MCF 10A (cell line): ENCODE measurements around the gene MAP2K7. TPM values are rescaled to one million over a fixed set of nuclear protein-coding genes. Genes with fewer than 3 reads are reported as not detected.

Experiments
- BruUV-seq: library from RNA; stranded (reverse); fragments of 400-500 nt; replicated peaks from 2 replicates; lab custom pipeline; 2021; lab: Mats Ljungman, UMichigan
- CTCF ChIA-PET: fragments of 300-600 bp; sonication (Branson Sonifier 250); formaldehyde crosslinking; extraction: SDS; loops from one replicate; lab custom pipeline; 2021; ENCODE audit warnings: antibody characterized with exemption, inconsistent platforms; lab: Yijun Ruan, JAX
- POLR2A ChIA-PET: fragments of 300-600, 350-650 bp; sonication (Branson Sonifier 250); formaldehyde crosslinking; extraction: SDS; loops from one replicate; lab custom pipeline; 2020; ENCODE audit warnings: antibody characterized with exemption, inconsistent platforms; lab: Yijun Ruan, JAX
- DNase-seq: peaks from one replicate; pipeline ENCODE4 v3.0.0-alpha.2; 2018; ENCODE audit not compliant: unreplicated experiment
- H3K27ac Mint-ChIP-seq: one replicate; pipeline ENCODE4 v1.8.0; 2022; ENCODE audit warnings: mild to moderate bottlenecking, low read depth, mixed read lengths; ENCODE audit not compliant: unreplicated experiment
- H3K27me3 Mint-ChIP-seq: one replicate; pipeline ENCODE4 v1.8.0; 2022; ENCODE audit warnings: mixed read lengths; ENCODE audit not compliant: insufficient read depth, unreplicated experiment
- H3K36me3 Mint-ChIP-seq: one replicate; pipeline ENCODE4 v1.8.0; 2022; ENCODE audit warnings: mild to moderate bottlenecking, moderate library complexity, mixed read lengths; ENCODE audit not compliant: insufficient read depth, unreplicated experiment
- H3K4me1 Mint-ChIP-seq: one replicate; pipeline ENCODE4 v1.8.0; 2022; ENCODE audit warnings: mixed read lengths; ENCODE audit not compliant: insufficient read depth, unreplicated experiment
- H3K4me3 Mint-ChIP-seq: one replicate; pipeline ENCODE4 v1.8.0; 2022; ENCODE audit warnings: mild to moderate bottlenecking, moderate library complexity, mixed read lengths; ENCODE audit not compliant: unreplicated experiment
- H3K9me3 Mint-ChIP-seq: one replicate; pipeline ENCODE4 v1.8.0; 2022; ENCODE audit warnings: mixed read lengths; ENCODE audit not compliant: unreplicated experiment
- intact Hi-C: fragments of 100-400 bp; cut with micrococcal nuclease; formaldehyde crosslinking; loops from 2 replicates; pipeline ENCODE4 v1.14.1; 2022
- total RNA-seq: library from RNA; stranded (reverse); gene quantifications from 2 replicates; pipeline ENCODE4 v1.2.3, GENCODE V29; 2022
- TF ChIP-seq, protein P1 (sequence below): fragments of 200-600 bp; IDR thresholded peaks from one replicate; pipeline ENCODE4 v1.8.0; 2022; ENCODE audit warnings: antibody characterized with exemption, mild to moderate bottlenecking; ENCODE audit not compliant: unreplicated experiment

Gene MAP2K7
- total RNA-seq, 1 experiment from 2014 or later, result 36.3 TPM

DNA sequence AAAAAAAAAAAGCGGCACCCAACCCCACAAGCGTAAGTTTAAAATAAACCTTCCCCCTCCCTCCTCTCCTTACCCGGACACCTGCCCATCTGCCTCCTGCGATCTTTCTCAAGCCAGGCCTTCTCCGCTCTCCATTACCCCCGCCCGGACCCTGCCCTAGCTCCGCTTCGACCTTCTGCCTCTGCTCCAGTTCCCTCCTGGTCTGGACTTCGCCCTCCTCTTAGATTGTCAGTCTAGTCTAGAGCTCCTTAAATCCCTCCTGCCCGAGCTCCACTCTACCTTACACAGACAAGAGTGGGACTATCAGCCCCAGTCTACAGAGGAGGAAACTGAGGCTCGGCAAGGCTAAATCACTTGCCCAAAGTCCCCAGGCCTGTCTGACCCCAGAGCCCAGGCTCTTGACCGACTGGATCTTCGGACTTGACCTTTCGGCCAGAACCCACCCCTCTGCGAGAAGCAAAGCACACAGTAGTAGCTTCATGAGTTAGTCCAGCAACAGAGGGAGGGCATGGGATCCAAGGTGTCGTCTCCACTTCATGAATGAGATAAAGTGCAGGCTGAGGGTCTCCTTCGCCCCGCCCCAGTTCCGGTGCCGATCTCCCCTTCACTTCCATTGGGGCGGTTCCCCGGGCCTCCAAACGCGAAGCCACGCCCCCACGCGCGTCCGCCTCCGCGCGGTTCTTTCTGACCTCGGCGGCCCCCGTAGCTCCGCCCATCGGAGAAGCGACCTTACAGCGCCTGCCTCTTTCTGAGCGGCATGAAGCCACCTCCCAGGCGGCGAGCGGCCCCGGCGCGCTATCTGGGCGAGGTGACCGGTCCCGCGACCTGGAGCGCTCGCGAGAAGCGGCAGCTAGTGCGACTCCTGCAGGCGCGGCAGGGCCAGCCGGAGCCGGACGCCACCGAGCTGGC is 16.2 kb downstream of the MAP2K7 start, which contains the start of gene SNAPC2:
Gene SNAPC2 (plus strand): TSS at position 729 of the 909 bp plus-strand sequence. CDS start 29 bp downstream, at position 758.
- Mint-ChIP-seq H3K27ac (peak within 1 kb of the TSS; percentile 59), H3K4me1 (peaks cover 19% of the 10 kb centered on the region), H3K9me3 (no peaks in the 10 kb centered on the region), H3K4me3 (peak within 1 kb of the TSS; percentile 88), H3K27me3 (no peaks in the 10 kb centered on the region), H3K36me3 (peaks cover 27% of the 10 kb centered on the region)
- ChIA-PET POLR2A (interaction anchor here (0.5 to 2.5 kb wide), 18 partner anchors 10 to 850 kb away, joined by 3 to 61 read pairs (median 4); partner anchors contain the start of genes LRRC8E, MAP2K7, TIMM44 and ZNF557), CTCF (interaction anchor here (0.5 to 3.6 kb wide), 9 partner anchors 9 to 242 kb away, joined by 3 to 15 read pairs (median 4); partner anchors contain the start of gene TIMM44)
- intact Hi-C loops, result loop anchor here (5.0 kb wide), 1 partner anchor 53 kb away; no protein-coding TSS in a partner anchor
- BruUV-seq, result no TSS peak
- TF ChIP-seq, protein P1, sequence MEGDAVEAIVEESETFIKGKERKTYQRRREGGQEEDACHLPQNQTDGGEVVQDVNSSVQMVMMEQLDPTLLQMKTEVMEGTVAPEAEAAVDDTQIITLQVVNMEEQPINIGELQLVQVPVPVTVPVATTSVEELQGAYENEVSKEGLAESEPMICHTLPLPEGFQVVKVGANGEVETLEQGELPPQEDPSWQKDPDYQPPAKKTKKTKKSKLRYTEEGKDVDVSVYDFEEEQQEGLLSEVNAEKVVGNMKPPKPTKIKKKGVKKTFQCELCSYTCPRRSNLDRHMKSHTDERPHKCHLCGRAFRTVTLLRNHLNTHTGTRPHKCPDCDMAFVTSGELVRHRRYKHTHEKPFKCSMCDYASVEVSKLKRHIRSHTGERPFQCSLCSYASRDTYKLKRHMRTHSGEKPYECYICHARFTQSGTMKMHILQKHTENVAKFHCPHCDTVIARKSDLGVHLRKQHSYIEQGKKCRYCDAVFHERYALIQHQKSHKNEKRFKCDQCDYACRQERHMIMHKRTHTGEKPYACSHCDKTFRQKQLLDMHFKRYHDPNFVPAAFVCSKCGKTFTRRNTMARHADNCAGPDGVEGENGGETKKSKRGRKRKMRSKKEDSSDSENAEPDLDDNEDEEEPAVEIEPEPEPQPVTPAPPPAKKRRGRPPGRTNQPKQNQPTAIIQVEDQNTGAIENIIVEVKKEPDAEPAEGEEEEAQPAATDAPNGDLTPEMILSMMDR, result no peak
- DNase-seq, result peak; percentile 94

DNA sequence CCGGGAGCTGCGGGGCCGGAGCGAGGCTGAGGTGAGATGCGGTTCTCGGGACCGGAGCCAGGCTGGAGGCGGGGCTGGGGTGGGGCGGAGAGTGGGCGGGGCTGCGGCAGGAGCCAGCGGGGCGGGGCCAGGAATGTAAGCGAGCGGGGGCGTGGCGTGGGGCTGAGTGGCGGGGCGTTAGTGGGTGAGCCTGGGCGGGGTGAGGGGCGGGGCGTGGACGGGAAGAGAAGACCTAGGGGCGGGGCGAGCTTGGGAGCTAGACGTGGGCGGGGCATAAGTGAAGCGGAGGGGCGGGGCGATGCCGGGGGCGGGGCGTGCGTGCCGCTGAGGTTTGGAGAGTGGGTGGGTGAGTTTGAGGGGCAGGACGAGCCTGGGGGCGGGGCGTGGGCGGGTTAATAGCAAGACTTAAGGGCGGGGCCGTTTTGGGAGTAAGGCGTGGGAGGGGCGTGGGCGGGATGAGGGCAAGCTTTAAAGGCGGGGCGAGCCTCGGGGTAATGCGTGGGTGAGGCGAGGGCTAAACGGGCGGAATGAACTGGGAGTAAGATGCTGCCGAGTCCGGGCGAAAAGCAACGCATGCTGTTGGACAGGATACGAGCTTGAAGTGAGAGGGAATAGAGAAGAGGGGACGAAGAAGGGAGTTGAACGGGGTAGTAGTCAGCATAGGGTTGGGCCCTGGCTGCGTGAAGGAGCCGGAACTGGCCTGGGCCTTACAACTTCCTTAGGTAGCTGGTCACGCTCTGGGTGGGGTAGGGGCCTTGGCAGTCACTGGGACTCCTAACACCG is 17.0 kb downstream of the MAP2K7 start:
- Mint-ChIP-seq H3K4me3 (peak overlapping the region; percentile 88), H3K9me3 (no peaks in the 10 kb centered on the region), H3K4me1 (peaks cover 19% of the 10 kb centered on the region), H3K27ac (peak overlapping the region; percentile 59), H3K36me3 (peaks cover 29% of the 10 kb centered on the region), H3K27me3 (no peaks in the 10 kb centered on the region)
- CTCF ChIA-PET, result interaction anchor here (0.5 to 3.6 kb wide), 11 partner anchors 8 to 312 kb away, joined by 3 to 15 read pairs (median 3); partner anchors contain the start of gene TIMM44
- BruUV-seq, result TSS peak; percentile 60
- DNase-seq, result peak; percentile 97
- intact Hi-C loops, result loop anchor here (5.0 kb wide), 1 partner anchor 53 kb away; no protein-coding TSS in a partner anchor
- POLR2A ChIA-PET, result interaction anchor here (0.6 to 2.5 kb wide), 16 partner anchors 9 to 851 kb away, joined by 3 to 61 read pairs (median 4); partner anchors contain the start of genes LRRC8E, MAP2K7, TIMM44 and ZNF557
- TF ChIP-seq, protein P1, result no peak

DNA sequence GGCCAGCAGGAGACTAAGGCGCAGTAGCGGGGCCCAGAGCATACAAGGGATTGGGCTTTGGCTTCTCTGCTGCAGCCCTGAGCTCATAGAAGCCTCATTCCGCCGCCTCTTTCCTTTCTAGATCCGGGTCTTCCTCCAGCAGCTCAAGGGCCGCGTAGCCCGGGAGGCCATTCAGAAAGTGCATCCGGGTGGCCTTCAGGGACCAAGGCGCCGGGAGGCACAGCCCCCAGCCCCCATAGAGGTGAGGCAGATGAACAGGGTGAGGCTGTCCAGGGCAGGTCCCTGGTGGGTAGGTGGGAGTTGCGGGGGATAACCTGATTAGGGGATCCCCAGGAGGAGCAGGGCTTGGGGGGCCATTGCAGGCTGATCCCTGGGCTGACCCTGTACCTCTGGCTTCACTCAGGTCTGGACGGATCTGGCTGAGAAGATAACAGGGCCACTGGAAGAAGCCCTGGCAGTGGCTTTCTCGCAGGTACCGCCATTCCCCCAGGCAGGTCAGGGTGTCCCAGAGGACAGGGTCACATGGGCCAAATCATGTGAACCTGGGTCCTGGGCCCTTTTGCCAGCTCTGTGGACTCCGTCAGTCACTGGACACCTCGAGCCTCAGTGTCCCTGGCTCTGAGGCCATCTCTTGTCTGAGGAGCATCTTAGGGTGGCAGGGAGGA is 17.8 kb downstream of the MAP2K7 start:
- ChIA-PET POLR2A (interaction anchor here (0.6 to 2.5 kb wide), 8 partner anchors 9 to 75 kb away, joined by 3 to 61 read pairs (median 14); partner anchors contain the start of genes LRRC8E, MAP2K7 and TIMM44), CTCF (interaction anchor here (0.8 to 3.6 kb wide), 8 partner anchors 7 to 69 kb away, joined by 3 to 15 read pairs (median 4); partner anchors contain the start of genes LRRC8E, MAP2K7 and TIMM44)
- DNase-seq, result no peak
- TF ChIP-seq, protein P1, result no peak
- no peaks in the 10 kb centered on the region for H3K27me3 Mint-ChIP-seq
- peaks cover 34% of the 10 kb centered on the region for H3K36me3 Mint-ChIP-seq
- H3K9me3 Mint-ChIP-seq, result no peaks in the 10 kb centered on the region
- H3K4me3 Mint-ChIP-seq, result peak overlapping the region; percentile 88
- peak overlapping the region; percentile 55 for H3K27ac Mint-ChIP-seq
- BruUV-seq, result no TSS peak
- intact Hi-C loops, result loop anchor here (5.0 kb wide), 1 partner anchor 54 kb away; no protein-coding TSS in a partner anchor
- H3K4me1 Mint-ChIP-seq, result peaks cover 19% of the 10 kb centered on the region
